CD14-positive monocyte (primary cell): Measurements from ENCODE around the gene PRKAR1B. TPM values are rescaled to one million over a fixed set of nuclear protein-coding genes. Genes with fewer than 3 reads are reported as not detected.

ENCODE experiments used
- DNase-seq, 3 donors: peaks; one replicate each; pipeline ENCODE4 v3.0.0-alpha.2; 2011 to 2022
- H2AFZ ChIP-seq: 2 replicates; pipeline ENCODE4 v1.6.0; 2012; ENCODE audit warnings: mild to moderate bottlenecking, low read depth, low read length, inconsistent platforms; ENCODE audit not compliant: insufficient read depth, poor library complexity, severe bottlenecking
- H3K27ac ChIP-seq, 2 donors: 1 replicate in 1 of 2; 2 replicates in 1 of 2; pipeline ENCODE4 v1.5.1; 2012 to 2013; ENCODE audit warnings: low read length in 2 of 2, control low read depth in 1 of 2, inconsistent platforms in 1 of 2, low read depth in 1 of 2, mild to moderate bottlenecking in 1 of 2
- H3K27me3 ChIP-seq, 2 donors: one replicate each; pipeline versions ENCODE4 v1.6.0 to v1.6.1; 2011 to 2013; ENCODE audit warnings: low read length in 2 of 2; ENCODE audit not compliant: control insufficient read depth in 2 of 2, insufficient read depth in 2 of 2
- H3K36me3 ChIP-seq, 2 donors: replicated peaks in 1 of 2; 1 replicate in 1 of 2; 2 replicates in 1 of 2; pipeline versions ENCODE4 v1.5.1 to v1.6.1; 2012 to 2013; ENCODE audit warnings: low read length in 2 of 2, control low read depth in 1 of 2, inconsistent platforms in 1 of 2, mild to moderate bottlenecking in 1 of 2; ENCODE audit not compliant: insufficient read depth in 2 of 2, control insufficient read depth in 1 of 2
- H3K4me1 ChIP-seq, 2 donors: 1 replicate in 1 of 2; 2 replicates in 1 of 2; pipeline versions ENCODE4 v1.5.1 to v1.6.1; 2012 to 2013; ENCODE audit warnings: low read length in 2 of 2, control low read depth in 1 of 2, inconsistent platforms in 1 of 2, mild to moderate bottlenecking in 1 of 2, moderate library complexity in 1 of 2; ENCODE audit not compliant: insufficient read depth in 2 of 2, control insufficient read depth in 1 of 2
- H3K4me2 ChIP-seq: replicated peaks from 2 replicates; pipeline ENCODE3; 2012; ENCODE audit warnings: low read length, moderate library complexity, mild to moderate bottlenecking; ENCODE audit not compliant: poor library complexity, severe bottlenecking; ENCODE audit errors: extremely low read depth
- H3K4me3 ChIP-seq, 3 experiments: fragments of 200-600 bp in 1 of 3; sonication (generic) in 1 of 3; replicated peaks in 1 of 3; 1 replicate in 2 of 3; 2 replicates in 1 of 3; pipeline ENCODE4 v1.5.1; 2011 to 2013; ENCODE audit warnings: low read length in 3 of 3, mild to moderate bottlenecking in 3 of 3, control low read depth in 2 of 3, low read depth in 2 of 3, inconsistent platforms in 1 of 3, moderate library complexity in 1 of 3
- H3K79me2 ChIP-seq: 2 replicates; pipeline ENCODE4 v1.6.0; 2012; ENCODE audit warnings: mild to moderate bottlenecking, control low read depth, inconsistent platforms, low read length, moderate library complexity; ENCODE audit not compliant: insufficient read depth
- H3K9ac ChIP-seq: 2 replicates; pipeline ENCODE4 v1.6.0; 2017; ENCODE audit warnings: low read length, mild to moderate bottlenecking; ENCODE audit not compliant: insufficient read depth, poor library complexity, severe bottlenecking
- H3K9me3 ChIP-seq, 2 donors: replicated peaks in 1 of 2; 1 replicate in 1 of 2; 2 replicates in 1 of 2; pipeline versions ENCODE4 v1.5.1 to v1.6.1; 2012 to 2013; ENCODE audit warnings: low read length in 2 of 2, control low read depth in 1 of 2; ENCODE audit not compliant: control insufficient read depth in 1 of 2, insufficient read depth in 1 of 2
- H4K20me1 ChIP-seq: 2 replicates; pipeline ENCODE4 v1.6.0; 2012; ENCODE audit warnings: mild to moderate bottlenecking, low read length, control low read depth, moderate library complexity; ENCODE audit not compliant: insufficient read depth
- H3K27ac Mint-ChIP-seq, 7 donors: one replicate each; pipeline ENCODE4 v1.8.0; 2020; ENCODE audit warnings: mild to moderate bottlenecking in 7 of 7, mixed read lengths in 7 of 7, moderate library complexity in 6 of 7, inconsistent platforms in 2 of 7
- H3K27me3 Mint-ChIP-seq, 3 donors: one replicate each; pipeline ENCODE4 v1.8.0; 2021 to 2022; ENCODE audit warnings: low read depth in 3 of 3, mild to moderate bottlenecking in 3 of 3, mixed read lengths in 3 of 3, moderate library complexity in 3 of 3, inconsistent platforms in 1 of 3
- H3K36me3 Mint-ChIP-seq, 2 donors: one replicate each; pipeline ENCODE4 v1.8.0; 2020; ENCODE audit warnings: mixed read lengths in 2 of 2, inconsistent platforms in 1 of 2, mild to moderate bottlenecking in 1 of 2
- H3K4me1 Mint-ChIP-seq: one replicate; pipeline ENCODE4 v1.8.0; 2020; ENCODE audit warnings: mild to moderate bottlenecking, mixed read lengths
- H3K4me3 Mint-ChIP-seq, 2 donors: one replicate each; pipeline ENCODE4 v1.8.0; 2020; ENCODE audit warnings: mild to moderate bottlenecking in 2 of 2, mixed read lengths in 2 of 2, moderate library complexity in 1 of 2
- H3K9me3 Mint-ChIP-seq, 7 donors: one replicate each; pipeline ENCODE4 v1.8.0; 2020 to 2022; ENCODE audit warnings: mixed read lengths in 7 of 7, mild to moderate bottlenecking in 6 of 7, moderate library complexity in 6 of 7, inconsistent platforms in 2 of 7
- CTCF ChIP-seq: fragments of 200-600 bp; IDR thresholded peaks from one replicate; pipeline ENCODE4 v1.8.0; 2022; ENCODE audit warnings: antibody characterized with exemption, mild to moderate bottlenecking
- WGBS: methylation state at CpG from one replicate; pipeline ENCODE4 v1.1.5; 2013; ENCODE audit warnings: missing lambda C conversion rate; ENCODE audit not compliant: insufficient coverage; 5-methylcytosine and 5-hydroxymethylcytosine counted together
- intact Hi-C, 2 donors: fragments of 100-400 bp; cut with micrococcal nuclease; formaldehyde crosslinking; loops; one replicate each; pipeline versions ENCODE4 v1.15.0 to v1.15.1; 2023
- polyA plus RNA-seq, 3 donors: library from polyadenylated mRNA; depleted of rRNA in 1 of 3; unstranded in 2 of 3; stranded (reverse) in 1 of 3; fragments of 300-500 nt in 2 of 3; fragments of >200 nt in 1 of 3; fragmentation: Illumina TruSeq in 2 of 3; gene quantifications; 1 replicate in 2 of 3; 2 replicates in 1 of 3; pipeline ENCODE4 v1.2.3, GENCODE V29; 2012 to 2021

The PRKAR1B gene
- polyA plus RNA-seq, 3 donors, result 0.94 to 2.1 (median 1.1) TPM

GRCh38 chr7:559396-559705 lies 167.7 kb downstream of the PRKAR1B start:
- no peaks in the 10 kb centered on the region for H3K27me3 ChIP-seq
- no peaks in the 10 kb centered on the region for H3K36me3 ChIP-seq
- no peaks in the 10 kb centered on the region for H3K4me1 Mint-ChIP-seq
- no peaks in the 10 kb centered on the region for H3K79me2 ChIP-seq
- 64% methylated on average over 16 of the region's 21 CpGs for WGBS
- no peak overlapping the region for H2AFZ ChIP-seq
- no peak overlapping the region for H3K27ac Mint-ChIP-seq
- no peaks in the 10 kb centered on the region for H3K4me1 ChIP-seq
- no peaks in the 10 kb centered on the region for H3K9me3 ChIP-seq
- no peaks in the 10 kb centered on the region for H3K36me3 Mint-ChIP-seq
- H3K9ac ChIP-seq, result no peak overlapping the region
- no peak overlapping the region for H3K4me3 ChIP-seq
- DNase-seq, result no peak
- H3K4me2 ChIP-seq, result no peak overlapping the region
- no peak for TF ChIP-seq CTCF
- no peaks in the 10 kb centered on the region for H4K20me1 ChIP-seq
- peaks cover 1 to 6% (median 3%) of the 10 kb centered on the region in 3 donors for H3K27me3 Mint-ChIP-seq
- no peak overlapping the region for H3K4me3 Mint-ChIP-seq
- H3K9me3 Mint-ChIP-seq, result peaks cover 0 to 8% (median 3%) of the 10 kb centered on the region in 7 donors
- intact Hi-C loops, result no loop called here
- no peak overlapping the region for H3K27ac ChIP-seq

- Mint-ChIP-seq H3K36me3 (no peaks in the 10 kb centered on the region), H3K9me3 (peaks cover 0 to 8% (median 3%) of the 10 kb centered on the region in 7 donors), H3K27ac (no peak overlapping the region), H3K4me3 (no peak overlapping the region), H3K4me1 (no peaks in the 10 kb centered on the region), H3K27me3 (peaks cover 3% of the 10 kb centered on the region in 3 donors)
- H3K36me3 ChIP-seq, result no peaks in the 10 kb centered on the region
- no peak overlapping the region for H3K9ac ChIP-seq
- intact Hi-C loops, result no loop called here
- WGBS, result 97% methylated on average over 6 of the region's 12 CpGs
- H3K4me1 ChIP-seq, result no peaks in the 10 kb centered on the region
- no peak for DNase-seq
- H2AFZ ChIP-seq, result no peak overlapping the region
- no peak for TF ChIP-seq CTCF
- H3K4me2 ChIP-seq, result no peak overlapping the region
- no peaks in the 10 kb centered on the region for H3K79me2 ChIP-seq
- H4K20me1 ChIP-seq, result no peaks in the 10 kb centered on the region
- H3K27ac ChIP-seq, result no peak overlapping the region
- no peaks in the 10 kb centered on the region for H3K9me3 ChIP-seq
- H3K4me3 ChIP-seq, result no peak overlapping the region
- H3K27me3 ChIP-seq, result no peaks in the 10 kb centered on the region
Observed at GRCh38 chr7:557558-557881, 169.6 kb downstream of the PRKAR1B start.
